ENCODE measurements around the gene LIPE.

The LIPE gene

GRCh38 chr19:42433503-42434260 lies 6.5 kb upstream of the LIPE start:
- no peak overlapping the region for H3K4me3 ChIP-seq (ENCODE audit: low read length)
- TF ChIP-seq CTCF (conservative IDR thresholded peaks at IDR 0.05; ENCODE audit: low read length) = peak; percentile 45
- peak; percentile 32 for DNase-seq (ENCODE audit: low read depth)

- TF ChIP-seq CTCF (conservative IDR thresholded peaks at IDR 0.05; ENCODE audit: low read length) = no peak
- DNase-seq (ENCODE audit: low read depth) = no peak
- H3K4me3 ChIP-seq (ENCODE audit: low read length) = no peak overlapping the region
Observed at GRCh38 chr19:42431486-42431885, 4.3 kb upstream of the LIPE start.

- no peak for DNase-seq (ENCODE audit: low read depth)
- H3K4me3 ChIP-seq (ENCODE audit: low read length) = no peak overlapping the region
- TF ChIP-seq CTCF (conservative IDR thresholded peaks at IDR 0.05; ENCODE audit: low read length) = no peak
Observed at GRCh38 chr19:42428676-42429075, 1.5 kb upstream of the LIPE start.

- no peak overlapping the region for H3K4me3 ChIP-seq (ENCODE audit: low read length)
- no peak for DNase-seq (ENCODE audit: low read depth)
- no peak for TF ChIP-seq CTCF (conservative IDR thresholded peaks at IDR 0.05; ENCODE audit: low read length)
Observed at GRCh38 chr19:42426643-42427042, 545 bp downstream of the LIPE start.

- H3K4me3 ChIP-seq (ENCODE audit: low read length) = no peak overlapping the region
- no peak for DNase-seq (ENCODE audit: low read depth)
Observed at GRCh38 chr19:42424712-42425131, 2.5 kb downstream of the LIPE start.

GRCh38 chr19:42424345-42424707 lies 2.9 kb downstream of the LIPE start:
- no peak overlapping the region; the same call in 1 of the 2 replicates for H3K4me3 ChIP-seq (ENCODE audit: low read length)
- DNase-seq (ENCODE audit: low read depth) = no peak
- no peak for TF ChIP-seq CTCF (conservative IDR thresholded peaks at IDR 0.05; ENCODE audit: low read length)

More at GRCh38 chr19:42424712-42425131, 2.5 kb downstream of the LIPE start:
- TF ChIP-seq CTCF (conservative IDR thresholded peaks at IDR 0.05; ENCODE audit: low read length) = no peak
